ENCODE measurements around the gene ELAC2.

DNA sequence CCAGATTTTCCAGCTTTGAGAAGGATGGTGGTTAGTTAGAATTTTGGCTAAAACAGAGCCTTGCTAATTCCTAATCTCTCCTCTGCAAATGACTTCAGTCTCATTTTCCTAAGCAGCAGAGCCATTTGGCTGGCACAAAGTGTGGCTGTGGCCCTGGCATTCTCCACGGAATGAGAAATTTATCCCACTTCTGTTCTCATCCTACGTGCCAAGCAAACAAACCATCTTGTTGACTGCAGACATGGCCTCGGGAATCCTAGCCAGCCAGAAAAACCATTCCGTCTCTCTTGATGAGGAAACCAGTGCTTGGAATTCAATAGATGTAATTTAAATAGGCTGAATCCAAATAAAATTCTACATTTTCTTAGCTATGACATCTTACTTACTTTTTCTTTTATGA lies 34.1 kb upstream of the ELAC2 start:
- TF ChIP-seq RAD21 (IDR thresholded peaks at IDR 0.05; ENCODE audit: low read depth) (no peak), CEBPB (IDR thresholded peaks at IDR 0.05; ENCODE audit: low read depth) (no peak), ELF1 (IDR thresholded peaks at IDR 0.05; ENCODE audit: borderline replicate concordance, low read depth) (no peak), EZH2 (IDR thresholded peaks at IDR 0.05) (no peak), SIN3A (IDR thresholded peaks at IDR 0.05; ENCODE audit: low read depth) (no peak), POLR2AphosphoS5 (IDR thresholded peaks at IDR 0.05; ENCODE audit: low read depth, low read length) (no peak), YY1 (IDR thresholded peaks at IDR 0.05; ENCODE audit: extremely low read depth, insufficient replicate concordance, low read depth, low read length) (no peak), POLR2A (IDR thresholded peaks at IDR 0.05; ENCODE audit: borderline replicate concordance, extremely low read depth, insufficient read depth, insufficient read length) (no peak)
- TF ChIP-seq, protein P1, sequence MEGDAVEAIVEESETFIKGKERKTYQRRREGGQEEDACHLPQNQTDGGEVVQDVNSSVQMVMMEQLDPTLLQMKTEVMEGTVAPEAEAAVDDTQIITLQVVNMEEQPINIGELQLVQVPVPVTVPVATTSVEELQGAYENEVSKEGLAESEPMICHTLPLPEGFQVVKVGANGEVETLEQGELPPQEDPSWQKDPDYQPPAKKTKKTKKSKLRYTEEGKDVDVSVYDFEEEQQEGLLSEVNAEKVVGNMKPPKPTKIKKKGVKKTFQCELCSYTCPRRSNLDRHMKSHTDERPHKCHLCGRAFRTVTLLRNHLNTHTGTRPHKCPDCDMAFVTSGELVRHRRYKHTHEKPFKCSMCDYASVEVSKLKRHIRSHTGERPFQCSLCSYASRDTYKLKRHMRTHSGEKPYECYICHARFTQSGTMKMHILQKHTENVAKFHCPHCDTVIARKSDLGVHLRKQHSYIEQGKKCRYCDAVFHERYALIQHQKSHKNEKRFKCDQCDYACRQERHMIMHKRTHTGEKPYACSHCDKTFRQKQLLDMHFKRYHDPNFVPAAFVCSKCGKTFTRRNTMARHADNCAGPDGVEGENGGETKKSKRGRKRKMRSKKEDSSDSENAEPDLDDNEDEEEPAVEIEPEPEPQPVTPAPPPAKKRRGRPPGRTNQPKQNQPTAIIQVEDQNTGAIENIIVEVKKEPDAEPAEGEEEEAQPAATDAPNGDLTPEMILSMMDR (IDR thresholded peaks at IDR 0.05 in 2 of 3, conservative IDR thresholded peaks at IDR 0.05 in 1 of 3; ENCODE audit: borderline replicate concordance in 1 of 3, insufficient read depth in 1 of 3, low read depth in 2 of 3, low read length in 2 of 3) = no peak
- TF ChIP-seq, protein P2, sequence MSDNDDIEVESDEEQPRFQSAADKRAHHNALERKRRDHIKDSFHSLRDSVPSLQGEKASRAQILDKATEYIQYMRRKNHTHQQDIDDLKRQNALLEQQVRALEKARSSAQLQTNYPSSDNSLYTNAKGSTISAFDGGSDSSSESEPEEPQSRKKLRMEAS (IDR thresholded peaks at IDR 0.05) = no peak

Data from HCT116 (cell line).